IPS-NIHi7 (cell line): Measurements from ENCODE around the gene MED13.
"Not testable (repeated sequence)": the region's sequence is repeated elsewhere in the genome, so short reads cannot be mapped to it uniquely, and the experiment has no call there.

ENCODE experiments used
- DNase-seq: peaks from one replicate; pipeline ENCODE4 v3.0.0; 2012; ENCODE audit warnings: mixed read lengths; ENCODE audit errors: extremely low spot score

MED13 gene

GRCh38 chr17:61908292-61909037 lies 156.6 kb downstream of the MED13 start:
- DNase-seq, result no peak

- no peak for DNase-seq
These were observed 157.7 kb downstream of the MED13 start for GRCh38 chr17:61907361-61907760.

- no peak for DNase-seq
These were observed 160.9 kb downstream of the MED13 start for GRCh38 chr17:61904094-61904710.

GRCh38 chr17:61903251-61903650 lies 161.8 kb downstream of the MED13 start:
- no peak for DNase-seq

- DNase-seq, result peak; percentile 8
These were observed 167.4 kb downstream of the MED13 start for GRCh38 chr17:61897548-61898180.

- DNase-seq, result no peak
These were observed 169.7 kb downstream of the MED13 start for GRCh38 chr17:61895391-61895790.

GRCh38 chr17:61894310-61894709 lies 170.8 kb downstream of the MED13 start:
- not testable (repeated sequence) for DNase-seq
